DOHH2 (cell line): ENCODE results near the gene USP12.

ENCODE experiments used
- H3F3A ChIP-seq: fragments of 200-600 bp; sonication (generic), shearing (Covaris generic); 2 replicates; pipeline ENCODE4 v1.6.0; 2016; ENCODE audit warnings: antibody characterized with exemption, mild to moderate bottlenecking; ENCODE audit not compliant: control insufficient read depth, insufficient read depth
- H3K27ac ChIP-seq: fragments of 200-600 bp; sonication (generic); 2 replicates; pipeline ENCODE4 v1.5.1; 2014; ENCODE audit warnings: low read depth, mild to moderate bottlenecking, low read length, moderate library complexity
- H3K27me3 ChIP-seq: fragments of 200-600 bp; sonication (generic); 2 replicates; pipeline ENCODE4 v1.6.1; 2014; ENCODE audit warnings: mild to moderate bottlenecking, low read length, mixed read lengths; ENCODE audit not compliant: control insufficient read depth
- H3K36me3 ChIP-seq: fragments of 200-600 bp; sonication (generic); 2 replicates; pipeline ENCODE4 v1.6.1; 2014; ENCODE audit warnings: mild to moderate bottlenecking, low read length, moderate library complexity, mixed read lengths; ENCODE audit not compliant: control insufficient read depth
- H3K4me1 ChIP-seq: fragments of 200-600 bp; sonication (generic); 2 replicates; pipeline ENCODE4 v1.6.1; 2014; ENCODE audit warnings: mild to moderate bottlenecking, low read length, mixed read lengths; ENCODE audit not compliant: control insufficient read depth
- H3K4me2 ChIP-seq: fragments of 200-600 bp; sonication (generic); 2 replicates; pipeline ENCODE4 v1.6.0; 2014; ENCODE audit warnings: mild to moderate bottlenecking, low read length, moderate library complexity
- H3K4me3 ChIP-seq: fragments of 200-600 bp; sonication (generic); 2 replicates; pipeline ENCODE4 v1.5.1; 2014; ENCODE audit warnings: mild to moderate bottlenecking, low read length, mixed read lengths
- H3K79me2 ChIP-seq: fragments of 200-600 bp; sonication (generic); 2 replicates; pipeline ENCODE4 v1.6.1; 2014; ENCODE audit warnings: mild to moderate bottlenecking, low read length, mixed read lengths; ENCODE audit not compliant: control insufficient read depth
- H3K9me2 ChIP-seq: fragments of 200-600 bp; sonication (generic); replicated peaks from 2 replicates; pipeline ENCODE4 v1.6.1; 2014; ENCODE audit warnings: mild to moderate bottlenecking, low read length, mixed read lengths; ENCODE audit not compliant: control insufficient read depth
- H3K9me3 ChIP-seq: fragments of 200-600 bp; sonication (generic); 2 replicates; pipeline ENCODE4 v1.6.1; 2014; ENCODE audit warnings: antibody characterized with exemption, low read length, mixed read lengths; ENCODE audit not compliant: control insufficient read depth, insufficient read depth
- H4K20me1 ChIP-seq: fragments of 200-600 bp; sonication (generic); 2 replicates; pipeline ENCODE4 v1.6.0; 2014; ENCODE audit warnings: low read depth, mild to moderate bottlenecking, antibody characterized with exemption, low read length, moderate library complexity; ENCODE audit not compliant: control insufficient read depth, insufficient read depth
- CTCF ChIP-seq: fragments of 200-600 bp; sonication (generic); IDR thresholded peaks from one replicate; pipeline ENCODE4 v1.5.1; 2014; ENCODE audit warnings: antibody characterized with exemption, mild to moderate bottlenecking, low read depth, low read length; ENCODE audit not compliant: poor library complexity, severe bottlenecking
- EZH2phosphoT487 ChIP-seq: fragments of 200-600 bp; sonication (generic); IDR thresholded peaks from 2 replicates; pipeline ENCODE4 v1.6.1; 2017; ENCODE audit warnings: borderline replicate concordance, mild to moderate bottlenecking, antibody characterized with exemption, low read length, moderate library complexity, mixed read lengths

Gene USP12

GRCh38 chr13:27200413-27201070 lies 28.9 kb upstream of the USP12 start:
- TF ChIP-seq EZH2phosphoT487 (no peak), CTCF (no peak)
- Histone ChIP-seq H3K4me2 (no peak overlapping the region), H4K20me1 (no peaks in the 10 kb centered on the region), H3K4me3 (no peak overlapping the region), H3K9me3 (no peaks in the 10 kb centered on the region), H3K27ac (no peak overlapping the region), H3F3A (no peaks in the 10 kb centered on the region), H3K36me3 (no peaks in the 10 kb centered on the region), H3K4me1 (no peaks in the 10 kb centered on the region), H3K27me3 (no peaks in the 10 kb centered on the region; the same call in 1 of the 2 replicates), H3K79me2 (no peaks in the 10 kb centered on the region), H3K9me2 (no peaks in the 10 kb centered on the region)

GRCh38 chr13:27199696-27200095 lies 28.1 kb upstream of the USP12 start:
- TF ChIP-seq EZH2phosphoT487 = no peak
- TF ChIP-seq CTCF = no peak
- Histone ChIP-seq H3K9me3 (no peaks in the 10 kb centered on the region), H3K4me1 (no peaks in the 10 kb centered on the region), H3K27ac (no peak overlapping the region), H3K79me2 (no peaks in the 10 kb centered on the region), H3F3A (no peaks in the 10 kb centered on the region), H3K27me3 (no peaks in the 10 kb centered on the region; the same call in 1 of the 2 replicates), H4K20me1 (no peaks in the 10 kb centered on the region), H3K36me3 (no peaks in the 10 kb centered on the region), H3K4me2 (no peak overlapping the region), H3K9me2 (no peaks in the 10 kb centered on the region), H3K4me3 (no peak overlapping the region)

GRCh38 chr13:27199211-27199610 lies 27.6 kb upstream of the USP12 start:
- Histone ChIP-seq H3F3A (no peaks in the 10 kb centered on the region), H3K9me2 (no peaks in the 10 kb centered on the region), H3K36me3 (no peaks in the 10 kb centered on the region), H3K27ac (no peak overlapping the region), H3K4me1 (no peaks in the 10 kb centered on the region), H3K9me3 (no peaks in the 10 kb centered on the region), H3K4me2 (no peak overlapping the region), H4K20me1 (no peaks in the 10 kb centered on the region), H3K4me3 (no peak overlapping the region), H3K79me2 (no peaks in the 10 kb centered on the region), H3K27me3 (no peaks in the 10 kb centered on the region; the same call in 1 of the 2 replicates)
- no peak for TF ChIP-seq CTCF
